MM.1S (cell line): ENCODE data around the gene KCTD15.

Experiments used
- DNase-seq: peaks from one replicate; pipeline ENCODE4 v3.0.0-alpha.2; 2015
- H2AFZ ChIP-seq: fragments of 300-600 bp; sonication (generic); 2 replicates; pipeline ENCODE4 v1.6.0; 2016; ENCODE audit warnings: antibody characterized with exemption, low read length
- H3F3A ChIP-seq: fragments of 300-600 bp; sonication (generic); 2 replicates; pipeline ENCODE4 v1.6.1; 2016; ENCODE audit warnings: mild to moderate bottlenecking, antibody characterized with exemption, low read length, moderate library complexity, mixed read lengths; ENCODE audit not compliant: insufficient read depth
- H3K27ac ChIP-seq: fragments of 300-600 bp; sonication (generic); 2 replicates; pipeline ENCODE4 v1.5.1; 2016; ENCODE audit warnings: mild to moderate bottlenecking, low read length
- H3K27me3 ChIP-seq: fragments of 300-600 bp; sonication (generic); replicated peaks from 2 replicates; pipeline ENCODE4 v1.6.0; 2016; ENCODE audit warnings: low read length; ENCODE audit not compliant: insufficient read depth
- H3K36me3 ChIP-seq: fragments of 300-600 bp; sonication (generic); replicated peaks from 2 replicates; pipeline ENCODE4 v1.6.1; 2016; ENCODE audit warnings: mild to moderate bottlenecking, low read length, mixed read lengths; ENCODE audit not compliant: insufficient read depth
- H3K4me1 ChIP-seq: fragments of 300-600 bp; sonication (generic); 2 replicates; pipeline ENCODE4 v1.6.1; 2016; ENCODE audit warnings: low read length, mixed read lengths
- H3K4me2 ChIP-seq: fragments of 300-600 bp; sonication (generic); 2 replicates; pipeline ENCODE4 v1.6.0; 2016; ENCODE audit warnings: low read depth, low read length
- H3K4me3 ChIP-seq: fragments of 300-600 bp; sonication (generic); 2 replicates; pipeline ENCODE4 v1.5.1; 2016; ENCODE audit warnings: low read length, mixed read lengths
- H3K79me2 ChIP-seq: fragments of 300-600 bp; sonication (generic); 2 replicates; pipeline ENCODE4 v1.6.1; 2016; ENCODE audit warnings: mixed run types, low read length, mixed read lengths
- H3K9ac ChIP-seq: fragments of 300-600 bp; sonication (generic); 2 replicates; pipeline ENCODE4 v1.6.1; 2016; ENCODE audit warnings: low read length, mixed read lengths
- H3K9me2 ChIP-seq: fragments of 300-600 bp; sonication (generic); replicated peaks from 2 replicates; pipeline ENCODE4 v1.6.1; 2016; ENCODE audit warnings: mild to moderate bottlenecking, low read length, mixed read lengths; ENCODE audit not compliant: insufficient read depth
- H3K9me3 ChIP-seq: fragments of 300-600 bp; sonication (generic); replicated peaks from 2 replicates; pipeline ENCODE4 v1.6.1; 2016; ENCODE audit warnings: mild to moderate bottlenecking, low read length, mixed read lengths; ENCODE audit not compliant: insufficient read depth
- H4K20me1 ChIP-seq: fragments of 300-600 bp; sonication (generic); 2 replicates; pipeline ENCODE4 v1.6.1; 2016; ENCODE audit warnings: mild to moderate bottlenecking, low read length, moderate library complexity, mixed read lengths; ENCODE audit not compliant: insufficient read depth
- CTCF ChIP-seq: fragments of 300-600 bp; sonication (generic); IDR thresholded peaks from 2 replicates; pipeline ENCODE4 v1.5.1; 2016; ENCODE audit warnings: antibody characterized with exemption, low read length, mixed read lengths
- EZH2 ChIP-seq: fragments of 300-600 bp; sonication (generic); optimal IDR thresholded peaks from 2 replicates; pipeline ENCODE3; 2017; ENCODE audit warnings: low read depth, mild to moderate bottlenecking, antibody characterized with exemption, low read length, mixed read lengths
- EZH2phosphoT487 ChIP-seq: fragments of 300-600 bp; sonication (generic); IDR thresholded peaks from 2 replicates; pipeline ENCODE4 v1.6.1; 2018; ENCODE audit warnings: antibody characterized with exemption, low read length

The KCTD15 gene

GRCh38 chr19:33861950-33862349 lies 65.3 kb downstream of the KCTD15 start:
- Histone ChIP-seq H3K4me1 (no peaks in the 10 kb centered on the region), H3K27me3 (peaks cover 40% of the 10 kb centered on the region), H3K9ac (no peak overlapping the region), H4K20me1 (no peaks in the 10 kb centered on the region), H3K79me2 (no peaks in the 10 kb centered on the region), H3K4me3 (no peak overlapping the region), H3K9me2 (no peaks in the 10 kb centered on the region), H3K36me3 (no peaks in the 10 kb centered on the region), H2AFZ (no peak overlapping the region), H3F3A (no peaks in the 10 kb centered on the region), H3K9me3 (no peaks in the 10 kb centered on the region), H3K27ac (no peak overlapping the region), H3K4me2 (no peak overlapping the region)
- no peak for DNase-seq
- TF ChIP-seq EZH2phosphoT487: no peak
- no peak for TF ChIP-seq CTCF
- no peak for TF ChIP-seq EZH2

GRCh38 chr19:33862981-33863380 lies 66.3 kb downstream of the KCTD15 start:
- TF ChIP-seq CTCF (no peak), EZH2 (no peak), EZH2phosphoT487 (no peak)
- no peaks in the 10 kb centered on the region for H4K20me1 ChIP-seq
- no peak overlapping the region for H3K4me2 ChIP-seq
- H3K36me3 ChIP-seq: no peaks in the 10 kb centered on the region
- H3K79me2 ChIP-seq: no peaks in the 10 kb centered on the region
- no peak for DNase-seq
- no peak overlapping the region for H2AFZ ChIP-seq
- peaks cover 37% of the 10 kb centered on the region for H3K27me3 ChIP-seq
- H3K9ac ChIP-seq: no peak overlapping the region
- no peaks in the 10 kb centered on the region for H3F3A ChIP-seq
- no peaks in the 10 kb centered on the region for H3K9me2 ChIP-seq
- no peak overlapping the region for H3K27ac ChIP-seq
- no peaks in the 10 kb centered on the region for H3K9me3 ChIP-seq
- H3K4me3 ChIP-seq: no peak overlapping the region
- H3K4me1 ChIP-seq: no peaks in the 10 kb centered on the region

GRCh38 chr19:33863436-33863835 lies 66.8 kb downstream of the KCTD15 start:
- H4K20me1 ChIP-seq: no peaks in the 10 kb centered on the region
- H3K9me3 ChIP-seq: no peaks in the 10 kb centered on the region
- TF ChIP-seq EZH2phosphoT487 (no peak), CTCF (no peak), EZH2 (no peak)
- H3F3A ChIP-seq: no peaks in the 10 kb centered on the region
- H3K27ac ChIP-seq: no peak overlapping the region
- no peaks in the 10 kb centered on the region for H3K4me1 ChIP-seq
- peaks cover 37% of the 10 kb centered on the region for H3K27me3 ChIP-seq
- H2AFZ ChIP-seq: no peak overlapping the region
- no peaks in the 10 kb centered on the region for H3K36me3 ChIP-seq
- H3K9ac ChIP-seq: no peak overlapping the region
- no peak for DNase-seq
- no peaks in the 10 kb centered on the region for H3K79me2 ChIP-seq
- no peaks in the 10 kb centered on the region for H3K9me2 ChIP-seq
- no peak overlapping the region for H3K4me2 ChIP-seq
- no peak overlapping the region for H3K4me3 ChIP-seq
